Activated naive CD8-positive, alpha-beta T cell treated with anti-CD3 and anti-CD28 coated beads, Interleukin-2, amount 50 U/mL, for 24 hours (primary cell): ENCODE results near the gene RDX.

Source experiments
- ATAC-seq: fragments of 150-1000 bp; cut with Tn5 transposase; one replicate; pipeline ENCODE4 v1.10.0; 2021
- DNase-seq: peaks from one replicate; pipeline ENCODE4 v3.0.0; 2021
- H3K27ac Mint-ChIP-seq: one replicate; pipeline ENCODE4 v1.8.0; 2021; ENCODE audit warnings: mild to moderate bottlenecking, mixed read lengths
- H3K27me3 Mint-ChIP-seq: one replicate; pipeline ENCODE4 v1.8.0; 2021; ENCODE audit warnings: mixed read lengths
- H3K36me3 Mint-ChIP-seq: one replicate; pipeline ENCODE4 v1.8.0; 2021; ENCODE audit warnings: low read depth, mixed read lengths
- H3K4me1 Mint-ChIP-seq: one replicate; pipeline ENCODE4 v1.8.0; 2021; ENCODE audit warnings: mixed read lengths
- H3K4me3 Mint-ChIP-seq: one replicate; pipeline ENCODE4 v1.8.0; 2021; ENCODE audit warnings: mild to moderate bottlenecking, moderate library complexity, mixed read lengths
- H3K9me3 Mint-ChIP-seq: one replicate; pipeline ENCODE4 v1.8.0; 2021; ENCODE audit warnings: mixed read lengths

Gene RDX

DNA sequence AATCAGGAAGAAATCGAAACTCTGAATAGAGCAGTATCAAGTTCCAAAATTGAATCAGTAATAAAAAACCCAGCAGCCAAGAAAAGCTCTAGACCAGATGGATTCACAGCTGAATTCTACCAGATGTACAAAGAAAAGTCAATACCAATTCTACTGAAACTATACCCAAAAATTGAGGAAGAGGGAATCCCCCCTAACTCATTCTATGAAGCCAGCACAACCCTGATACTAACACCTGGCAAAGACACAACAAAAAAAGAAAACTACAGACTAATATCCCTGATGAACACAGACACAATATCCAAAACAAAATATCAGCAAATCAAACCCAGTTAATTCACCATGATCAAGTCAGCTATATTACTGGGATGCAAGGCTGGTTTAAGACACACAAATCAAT is 105.5 kb downstream of the RDX start:
- DNase-seq (no peak), ATAC-seq (no peak)
- Mint-ChIP-seq H3K27me3 (peaks cover 29% of the 10 kb centered on the region), H3K4me3 (no peak overlapping the region), H3K4me1 (peaks cover 13% of the 10 kb centered on the region), H3K9me3 (no peaks in the 10 kb centered on the region), H3K27ac (no peak overlapping the region), H3K36me3 (no peaks in the 10 kb centered on the region)

- no peaks in the 10 kb centered on the region for H3K9me3 Mint-ChIP-seq
- H3K27ac Mint-ChIP-seq, result no peak overlapping the region
- DNase-seq (no peak), ATAC-seq (no peak)
- peaks cover 24% of the 10 kb centered on the region for H3K27me3 Mint-ChIP-seq
- no peaks in the 10 kb centered on the region for H3K36me3 Mint-ChIP-seq
- no peak overlapping the region for H3K4me3 Mint-ChIP-seq
- peaks cover 10% of the 10 kb centered on the region for H3K4me1 Mint-ChIP-seq
These were observed 108.7 kb downstream of the RDX start for GRCh38 chr11:110187731-110188130.

- Mint-ChIP-seq H3K36me3 (no peaks in the 10 kb centered on the region), H3K9me3 (no peaks in the 10 kb centered on the region), H3K4me3 (no peak overlapping the region), H3K27me3 (peaks cover 26% of the 10 kb centered on the region), H3K4me1 (peaks cover 3% of the 10 kb centered on the region), H3K27ac (no peak overlapping the region)
- DNase-seq (no peak), ATAC-seq (no peak)
These were observed 109.5 kb downstream of the RDX start for GRCh38 chr11:110186867-110187266.

GRCh38 chr11:110186456-110186855 is 110.0 kb downstream of the RDX start:
- H3K4me1 Mint-ChIP-seq, result peaks cover 3% of the 10 kb centered on the region
- H3K27me3 Mint-ChIP-seq, result peaks cover 25% of the 10 kb centered on the region
- no peak for DNase-seq
- no peaks in the 10 kb centered on the region for H3K9me3 Mint-ChIP-seq
- H3K4me3 Mint-ChIP-seq, result no peak overlapping the region
- no peak overlapping the region for H3K27ac Mint-ChIP-seq
- H3K36me3 Mint-ChIP-seq, result no peaks in the 10 kb centered on the region
- ATAC-seq, result no peak

- H3K4me3 Mint-ChIP-seq, result no peak overlapping the region
- no peak for ATAC-seq
- H3K9me3 Mint-ChIP-seq, result no peaks in the 10 kb centered on the region
- no peaks in the 10 kb centered on the region for H3K36me3 Mint-ChIP-seq
- no peak overlapping the region for H3K27ac Mint-ChIP-seq
- DNase-seq, result no peak
- H3K27me3 Mint-ChIP-seq, result peaks cover 17% of the 10 kb centered on the region
- H3K4me1 Mint-ChIP-seq, result peaks cover 3% of the 10 kb centered on the region
These were observed 110.8 kb downstream of the RDX start for GRCh38 chr11:110185599-110185998.

GRCh38 chr11:110185121-110185591 is 111.3 kb downstream of the RDX start:
- Mint-ChIP-seq H3K4me1 (peaks cover 3% of the 10 kb centered on the region), H3K9me3 (no peaks in the 10 kb centered on the region), H3K27me3 (peaks cover 14% of the 10 kb centered on the region), H3K27ac (no peak overlapping the region), H3K36me3 (no peaks in the 10 kb centered on the region), H3K4me3 (no peak overlapping the region)
- ATAC-seq, result no peak
- no peak for DNase-seq

DNA sequence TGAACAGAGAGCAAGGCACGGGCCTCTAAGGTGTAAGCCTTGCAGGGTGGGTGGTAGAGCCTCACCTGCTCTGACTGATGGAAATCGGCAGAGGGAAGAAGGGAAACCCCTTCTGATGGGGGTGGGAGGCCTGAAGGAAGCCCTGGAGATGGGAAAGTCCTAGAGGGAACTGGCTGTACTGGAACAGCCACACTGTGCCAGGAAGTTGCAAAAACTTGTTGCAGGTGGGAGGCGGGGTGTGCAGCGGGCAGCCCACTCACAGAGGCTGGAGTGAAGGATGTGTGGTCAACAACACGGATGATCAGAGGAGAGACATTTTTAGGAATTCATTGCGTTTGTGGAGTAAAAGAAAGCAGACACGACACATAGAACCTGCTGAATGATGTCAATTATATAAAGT is 112.0 kb downstream of the RDX start:
- Mint-ChIP-seq H3K9me3 (no peaks in the 10 kb centered on the region), H3K27ac (no peak overlapping the region), H3K36me3 (no peaks in the 10 kb centered on the region), H3K27me3 (peaks cover 12% of the 10 kb centered on the region), H3K4me1 (peaks cover 3% of the 10 kb centered on the region), H3K4me3 (no peak overlapping the region)
- ATAC-seq (no peak), DNase-seq (no peak)

- Mint-ChIP-seq H3K9me3 (no peaks in the 10 kb centered on the region), H3K27ac (no peak overlapping the region), H3K4me3 (no peak overlapping the region), H3K36me3 (no peaks in the 10 kb centered on the region), H3K4me1 (peaks cover 3% of the 10 kb centered on the region), H3K27me3 (peaks cover 9% of the 10 kb centered on the region)
- DNase-seq, result no peak
- ATAC-seq, result peak; percentile 57
These were observed 113.5 kb downstream of the RDX start for GRCh38 chr11:110182886-110183285.

- H3K4me3 Mint-ChIP-seq, result no peak overlapping the region
- no peak for ATAC-seq
- DNase-seq, result no peak
- peaks cover 6% of the 10 kb centered on the region for H3K4me1 Mint-ChIP-seq
- no peaks in the 10 kb centered on the region for H3K9me3 Mint-ChIP-seq
- H3K27ac Mint-ChIP-seq, result no peak overlapping the region
- H3K27me3 Mint-ChIP-seq, result peaks cover 6% of the 10 kb centered on the region
- H3K36me3 Mint-ChIP-seq, result no peaks in the 10 kb centered on the region
These were observed 117.3 kb downstream of the RDX start for GRCh38 chr11:110179064-110179463.

GRCh38 chr11:110177086-110177456 is 119.3 kb downstream of the RDX start:
- H3K4me3 Mint-ChIP-seq, result no peak overlapping the region
- H3K9me3 Mint-ChIP-seq, result no peaks in the 10 kb centered on the region
- H3K27ac Mint-ChIP-seq, result no peak overlapping the region
- ATAC-seq, result no peak
- no peak for DNase-seq
- peaks cover 16% of the 10 kb centered on the region for H3K27me3 Mint-ChIP-seq
- no peaks in the 10 kb centered on the region for H3K36me3 Mint-ChIP-seq
- peaks cover 7% of the 10 kb centered on the region for H3K4me1 Mint-ChIP-seq

GRCh38 chr11:110176366-110177085 is 119.9 kb downstream of the RDX start:
- H3K27ac Mint-ChIP-seq, result no peak overlapping the region
- no peaks in the 10 kb centered on the region for H3K9me3 Mint-ChIP-seq
- H3K4me3 Mint-ChIP-seq, result no peak overlapping the region
- no peak for DNase-seq
- no peaks in the 10 kb centered on the region for H3K36me3 Mint-ChIP-seq
- H3K27me3 Mint-ChIP-seq, result peaks cover 20% of the 10 kb centered on the region
- no peak for ATAC-seq
- H3K4me1 Mint-ChIP-seq, result peaks cover 7% of the 10 kb centered on the region

GRCh38 chr11:110174645-110175310 is 121.6 kb downstream of the RDX start:
- Mint-ChIP-seq H3K36me3 (no peaks in the 10 kb centered on the region), H3K27ac (no peak overlapping the region), H3K9me3 (no peaks in the 10 kb centered on the region), H3K4me3 (no peak overlapping the region), H3K27me3 (peaks cover 22% of the 10 kb centered on the region), H3K4me1 (peaks cover 7% of the 10 kb centered on the region)
- no peak for DNase-seq
- no peak for ATAC-seq

- H3K4me3 Mint-ChIP-seq, result no peak overlapping the region
- H3K36me3 Mint-ChIP-seq, result no peaks in the 10 kb centered on the region
- ATAC-seq (peak; percentile 65), DNase-seq (peak; percentile 74)
- no peaks in the 10 kb centered on the region for H3K9me3 Mint-ChIP-seq
- peaks cover 7% of the 10 kb centered on the region for H3K4me1 Mint-ChIP-seq
- peaks cover 22% of the 10 kb centered on the region for H3K27me3 Mint-ChIP-seq
- no peak overlapping the region for H3K27ac Mint-ChIP-seq
These were observed 122.4 kb downstream of the RDX start for GRCh38 chr11:110173811-110174644.

- Mint-ChIP-seq H3K27me3 (peaks cover 24% of the 10 kb centered on the region), H3K4me1 (peaks cover 7% of the 10 kb centered on the region), H3K27ac (no peak overlapping the region), H3K36me3 (no peaks in the 10 kb centered on the region), H3K4me3 (no peak overlapping the region), H3K9me3 (no peaks in the 10 kb centered on the region)
- ATAC-seq, result no peak
- DNase-seq, result no peak
These were observed 123.8 kb downstream of the RDX start for GRCh38 chr11:110172468-110173065.
